Stimulated activated naive CD8-positive, alpha-beta T cell treated with anti-CD3 and anti-CD28 coated beads, Interleukin-15, Interleukin-2, amounts not matched to agents 100 ng/mL and 50 ng/mL, for 24 hours (primary cell): ENCODE data around the gene ZBTB21.
"Not testable (repeated sequence)": the region's sequence is repeated elsewhere in the genome, so short reads cannot be mapped to it uniquely, and the experiment has no call there.

Experiments used
- H3K27ac Mint-ChIP-seq: one replicate; pipeline ENCODE4 v1.8.0; 2021; ENCODE audit warnings: mild to moderate bottlenecking, mixed read lengths
- H3K27me3 Mint-ChIP-seq: one replicate; pipeline ENCODE4 v1.8.0; 2021; ENCODE audit warnings: mixed read lengths
- H3K36me3 Mint-ChIP-seq: one replicate; pipeline ENCODE4 v1.8.0; 2021; ENCODE audit warnings: low read depth, mixed read lengths
- H3K4me1 Mint-ChIP-seq: one replicate; pipeline ENCODE4 v1.8.0; 2021; ENCODE audit warnings: low read depth, mixed read lengths
- H3K4me3 Mint-ChIP-seq: one replicate; pipeline ENCODE4 v1.8.0; 2021; ENCODE audit warnings: mild to moderate bottlenecking, mixed read lengths
- H3K9me3 Mint-ChIP-seq: one replicate; pipeline ENCODE4 v1.8.0; 2021; ENCODE audit warnings: mixed read lengths

The ZBTB21 gene

DNA sequence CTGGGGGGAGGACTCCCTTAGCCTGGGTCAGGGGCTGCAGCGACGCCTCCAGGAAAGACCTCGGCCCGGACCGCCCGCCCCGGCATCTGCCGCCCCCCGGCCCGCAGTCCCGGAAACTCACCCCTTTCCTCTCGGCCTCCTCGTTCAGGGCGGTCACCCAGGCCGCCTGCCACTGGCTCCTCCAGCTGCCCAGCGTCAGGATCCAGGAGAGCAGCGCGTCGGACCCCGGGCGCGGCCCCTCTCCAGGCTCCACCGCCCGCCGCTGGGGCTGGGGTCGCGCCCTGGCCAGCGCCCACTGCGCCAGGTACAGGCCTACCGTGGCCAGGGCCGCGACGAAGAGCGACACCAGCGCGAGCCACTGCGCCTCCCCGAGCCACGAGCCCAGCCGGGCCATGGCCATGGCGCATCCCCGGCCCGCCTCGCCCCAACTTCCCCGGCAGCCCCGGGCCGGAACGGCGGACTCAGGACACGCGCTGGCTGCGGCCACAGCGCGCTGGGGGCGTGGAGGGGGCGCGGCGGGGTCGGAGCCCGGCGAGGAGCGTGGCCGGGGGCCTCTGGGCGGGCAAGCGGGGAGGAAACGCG, 56.8 kb downstream of the ZBTB21 start:
- Mint-ChIP-seq H3K27ac (no peak overlapping the region), H3K9me3 (no peaks in the 10 kb centered on the region), H3K4me1 (peaks cover 17% of the 10 kb centered on the region), H3K4me3 (peak overlapping the region; percentile 71), H3K27me3 (peaks cover 30% of the 10 kb centered on the region), H3K36me3 (no peaks in the 10 kb centered on the region)

DNA sequence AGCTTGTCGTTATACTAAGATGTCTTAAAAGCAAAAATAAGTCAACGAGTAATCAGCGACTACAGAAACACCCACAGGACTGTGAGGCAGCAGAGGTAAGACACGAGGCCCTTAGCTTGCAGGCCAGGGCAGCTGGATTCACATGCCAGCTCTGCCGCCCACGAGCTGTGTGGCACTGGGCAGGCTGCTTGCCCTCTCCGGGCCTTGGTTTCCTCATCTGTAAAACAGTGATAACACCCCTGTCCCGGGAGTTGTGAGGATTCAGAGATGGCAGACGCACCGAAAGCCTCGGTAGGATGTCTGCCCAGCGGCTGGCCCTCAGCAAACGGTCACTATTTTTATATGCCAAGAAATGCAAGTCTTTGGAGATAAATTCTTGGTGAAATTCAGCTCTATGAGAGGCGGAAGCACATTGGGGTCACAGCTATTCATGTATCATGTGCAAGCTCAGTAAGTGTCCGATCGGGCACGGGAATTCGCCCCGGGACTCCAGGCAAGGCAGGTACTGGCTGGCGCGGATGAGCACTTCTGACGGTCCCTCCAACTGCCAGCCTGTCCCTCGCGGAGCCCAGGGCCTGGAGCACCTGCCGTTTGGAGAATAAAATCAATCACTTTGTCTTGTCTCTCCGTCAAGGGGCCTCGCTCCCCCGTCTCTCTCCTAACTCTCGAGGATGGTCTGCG, 57.5 kb downstream of the ZBTB21 start:
- no peaks in the 10 kb centered on the region for H3K36me3 Mint-ChIP-seq
- peak overlapping the region; percentile 71 for H3K4me3 Mint-ChIP-seq
- peak overlapping the region; percentile 21 for H3K27ac Mint-ChIP-seq
- H3K4me1 Mint-ChIP-seq: peaks cover 17% of the 10 kb centered on the region
- peaks cover 30% of the 10 kb centered on the region for H3K27me3 Mint-ChIP-seq
- no peaks in the 10 kb centered on the region for H3K9me3 Mint-ChIP-seq

DNA sequence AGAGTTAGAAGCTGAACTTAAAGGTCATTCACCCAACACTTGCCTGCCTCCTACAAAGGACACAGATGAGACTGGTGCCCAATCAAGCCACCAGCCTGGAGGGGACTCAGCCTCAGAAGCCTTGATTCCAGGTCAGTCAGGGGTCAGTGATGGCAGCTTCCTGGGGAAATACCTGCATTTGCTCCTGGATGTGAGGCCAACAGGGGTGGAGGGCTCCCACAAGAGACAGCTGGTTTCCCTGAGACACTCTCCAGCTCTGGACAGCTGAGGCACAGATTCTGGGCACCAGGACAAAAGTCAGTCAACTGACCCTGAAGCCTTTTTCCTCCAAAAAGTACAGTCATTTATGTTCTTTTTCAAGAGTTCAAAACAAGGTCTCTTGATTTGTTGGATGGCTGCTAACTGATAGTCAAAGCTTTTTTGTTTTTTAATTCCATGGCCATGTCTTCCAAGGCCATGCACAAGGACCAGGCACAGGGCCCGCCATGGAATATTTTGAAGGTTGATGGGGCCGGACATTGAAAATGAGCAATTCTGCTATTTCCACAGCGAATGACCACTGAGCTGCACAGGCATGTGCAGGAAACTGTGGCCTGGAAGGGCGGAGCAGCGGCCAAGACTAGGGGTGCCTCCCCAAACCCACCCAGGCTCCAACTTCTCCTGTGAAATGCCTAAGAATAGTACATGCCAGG, 58.1 kb downstream of the ZBTB21 start:
- Mint-ChIP-seq H3K4me1 (peaks cover 17% of the 10 kb centered on the region), H3K27ac (no peak overlapping the region), H3K36me3 (no peaks in the 10 kb centered on the region), H3K4me3 (peak overlapping the region; percentile 71), H3K9me3 (no peaks in the 10 kb centered on the region), H3K27me3 (peaks cover 27% of the 10 kb centered on the region)

DNA sequence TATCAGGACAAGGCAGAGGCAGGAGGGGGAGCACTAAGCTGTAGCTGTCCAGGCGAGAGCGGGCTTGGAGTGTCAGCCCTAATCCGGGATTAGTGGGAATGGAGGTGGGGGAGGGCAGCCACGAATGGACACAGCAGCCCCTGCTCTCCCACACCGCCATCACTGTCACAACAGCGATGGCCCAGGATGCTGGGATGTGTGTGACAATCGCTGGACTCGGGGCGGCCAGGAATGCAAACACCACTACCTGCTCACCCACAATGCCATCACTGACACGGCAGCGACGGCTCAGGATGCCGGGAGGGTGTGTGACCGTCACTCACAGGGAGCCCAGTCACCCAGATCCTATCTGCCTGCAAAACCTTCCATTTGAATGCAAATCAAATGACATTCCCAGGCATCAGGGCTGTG, 59.2 kb downstream of the ZBTB21 start:
- Mint-ChIP-seq H3K4me1 (peaks cover 17% of the 10 kb centered on the region), H3K9me3 (no peaks in the 10 kb centered on the region), H3K4me3 (no peak overlapping the region), H3K27ac (no peak overlapping the region), H3K27me3 (peaks cover 21% of the 10 kb centered on the region), H3K36me3 (no peaks in the 10 kb centered on the region)

DNA sequence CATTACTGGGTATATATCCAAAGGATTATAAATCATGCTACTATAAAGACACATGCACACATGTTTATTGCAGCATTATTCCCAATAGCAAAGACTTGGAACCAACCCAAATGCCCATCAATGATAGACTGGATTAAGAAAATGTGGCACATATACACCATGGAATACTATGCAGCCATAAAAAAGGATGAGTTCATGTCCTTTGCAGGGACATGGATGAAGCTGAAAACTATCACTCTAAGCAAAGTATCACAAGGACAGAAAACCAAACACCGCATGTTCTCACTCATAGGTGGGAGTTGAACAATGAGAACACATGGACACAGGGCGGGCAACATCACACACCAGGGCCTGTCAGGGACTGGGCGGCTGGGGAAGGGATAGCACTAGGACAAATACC, 60.5 kb downstream of the ZBTB21 start:
- not testable (repeated sequence) for H3K27ac Mint-ChIP-seq, H3K36me3 Mint-ChIP-seq, H3K4me3 Mint-ChIP-seq, H3K9me3 Mint-ChIP-seq
- Mint-ChIP-seq H3K27me3 (peaks cover 12% of the 10 kb centered on the region), H3K4me1 (peaks cover 15% of the 10 kb centered on the region)

DNA sequence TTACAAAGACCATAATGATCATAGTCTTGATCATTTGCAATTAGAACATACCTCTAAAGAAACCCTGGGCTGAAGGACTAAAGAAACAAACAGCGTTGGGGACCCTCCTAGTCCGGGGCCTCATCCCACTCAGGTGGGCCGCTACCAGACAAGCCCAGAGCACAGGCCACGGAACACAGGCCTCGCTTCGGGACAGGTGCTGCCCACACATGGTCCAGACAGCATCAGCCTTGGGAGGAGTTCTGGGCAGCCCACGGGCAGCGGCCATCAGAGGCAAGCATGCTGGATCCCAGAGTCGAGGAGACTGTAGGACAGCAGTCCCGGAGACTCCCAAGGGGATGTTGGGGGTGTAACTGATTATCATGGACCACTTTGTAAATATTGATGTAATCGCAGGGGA, 61.3 kb downstream of the ZBTB21 start:
- peaks cover 8% of the 10 kb centered on the region for H3K27me3 Mint-ChIP-seq
- no peak overlapping the region for H3K27ac Mint-ChIP-seq
- H3K9me3 Mint-ChIP-seq: no peaks in the 10 kb centered on the region
- H3K4me1 Mint-ChIP-seq: peaks cover 10% of the 10 kb centered on the region
- H3K4me3 Mint-ChIP-seq: no peak overlapping the region
- no peaks in the 10 kb centered on the region for H3K36me3 Mint-ChIP-seq

DNA sequence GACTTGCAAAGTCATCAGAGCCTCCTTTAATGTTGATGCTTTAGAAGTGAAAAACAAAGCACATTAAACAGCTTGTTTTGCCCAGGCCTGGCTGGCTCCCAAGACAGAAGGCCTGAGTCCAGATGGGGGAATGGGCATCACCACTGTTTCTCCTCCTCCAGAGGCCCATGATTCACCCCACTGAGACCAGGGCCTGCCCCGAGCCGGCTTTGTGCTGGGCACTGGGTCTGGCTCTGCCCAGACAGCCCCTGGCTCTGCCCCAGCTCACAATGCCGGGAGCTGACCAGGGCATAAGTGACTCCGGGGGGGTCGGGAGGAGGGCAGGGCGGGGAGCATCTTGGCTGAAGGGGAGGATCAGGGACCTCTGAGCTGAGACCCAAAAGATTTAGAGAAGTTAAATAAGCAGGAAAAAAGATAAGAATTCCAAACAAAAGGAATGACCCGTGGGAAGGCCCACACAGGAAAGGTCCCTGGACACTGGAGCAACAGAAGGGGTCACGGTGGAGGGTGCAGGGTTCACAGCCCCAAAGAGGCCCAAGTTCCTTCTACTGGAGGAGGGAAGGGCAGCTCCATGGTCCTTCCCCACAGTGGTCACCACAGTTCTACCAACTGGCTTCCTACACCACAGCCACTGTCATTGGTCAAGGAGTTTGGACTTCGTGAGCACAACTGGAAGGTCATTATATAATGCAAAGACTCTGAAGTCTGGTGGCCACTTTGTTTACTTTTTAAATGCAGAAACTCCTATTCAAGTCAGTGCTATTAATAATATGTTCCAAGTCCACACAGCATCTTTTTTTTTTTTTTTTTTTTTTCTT, 61.9 kb downstream of the ZBTB21 start:
- H3K27ac Mint-ChIP-seq: no peak overlapping the region
- H3K9me3 Mint-ChIP-seq: no peaks in the 10 kb centered on the region
- peaks cover 10% of the 10 kb centered on the region for H3K4me1 Mint-ChIP-seq
- H3K36me3 Mint-ChIP-seq: no peaks in the 10 kb centered on the region
- peaks cover 8% of the 10 kb centered on the region for H3K27me3 Mint-ChIP-seq
- no peak overlapping the region for H3K4me3 Mint-ChIP-seq

DNA sequence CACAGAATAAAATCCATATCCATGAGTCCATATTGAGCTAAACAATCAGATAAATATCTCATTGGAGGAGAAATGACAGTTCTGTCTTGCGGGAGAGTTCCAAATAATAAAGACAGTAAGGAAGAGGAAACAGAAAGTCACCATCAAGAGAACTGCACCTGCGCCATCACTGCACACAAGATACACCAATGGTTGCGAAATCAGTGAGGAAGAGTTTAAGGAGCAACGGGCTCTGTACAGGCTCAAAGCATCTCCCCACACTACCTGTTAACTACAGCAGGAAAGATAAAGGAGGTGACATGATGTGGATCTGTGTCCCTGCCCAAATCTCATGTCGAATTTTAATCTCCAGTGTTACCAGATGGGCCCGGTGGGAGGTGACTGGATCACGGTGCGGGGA, 64.2 kb downstream of the ZBTB21 start:
- Mint-ChIP-seq H3K4me1 (no peaks in the 10 kb centered on the region), H3K27ac (no peak overlapping the region), H3K36me3 (no peaks in the 10 kb centered on the region)

DNA sequence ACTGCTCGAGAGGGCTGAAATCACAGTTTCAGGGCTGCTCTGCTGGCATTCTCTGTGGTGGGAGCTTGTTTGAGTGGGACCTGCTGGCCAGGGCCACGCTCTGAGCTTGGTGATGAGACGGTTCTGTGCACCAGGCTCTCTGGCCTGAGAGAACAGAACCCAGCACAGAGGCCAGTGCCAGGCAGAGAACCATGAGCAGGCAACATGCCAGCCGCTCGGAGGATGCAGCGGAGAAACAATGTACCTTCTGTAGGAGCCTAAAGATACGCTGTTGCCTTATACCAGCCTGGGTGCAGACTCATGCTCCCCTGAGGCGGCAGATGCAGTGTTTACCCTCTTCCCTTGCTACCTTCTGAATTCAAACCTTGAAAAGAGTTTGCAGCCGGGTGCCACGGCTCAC, 66.3 kb downstream of the ZBTB21 start:
- Mint-ChIP-seq H3K27ac (no peak overlapping the region), H3K4me3 (no peak overlapping the region), H3K9me3 (no peaks in the 10 kb centered on the region), H3K27me3 (no peaks in the 10 kb centered on the region), H3K4me1 (no peaks in the 10 kb centered on the region), H3K36me3 (no peaks in the 10 kb centered on the region)

More for the DNA sequence above, 64.2 kb downstream of the ZBTB21 start:
- no peaks in the 10 kb centered on the region for H3K9me3 Mint-ChIP-seq
- H3K4me3 Mint-ChIP-seq: no peak overlapping the region
- no peaks in the 10 kb centered on the region for H3K27me3 Mint-ChIP-seq

DNA sequence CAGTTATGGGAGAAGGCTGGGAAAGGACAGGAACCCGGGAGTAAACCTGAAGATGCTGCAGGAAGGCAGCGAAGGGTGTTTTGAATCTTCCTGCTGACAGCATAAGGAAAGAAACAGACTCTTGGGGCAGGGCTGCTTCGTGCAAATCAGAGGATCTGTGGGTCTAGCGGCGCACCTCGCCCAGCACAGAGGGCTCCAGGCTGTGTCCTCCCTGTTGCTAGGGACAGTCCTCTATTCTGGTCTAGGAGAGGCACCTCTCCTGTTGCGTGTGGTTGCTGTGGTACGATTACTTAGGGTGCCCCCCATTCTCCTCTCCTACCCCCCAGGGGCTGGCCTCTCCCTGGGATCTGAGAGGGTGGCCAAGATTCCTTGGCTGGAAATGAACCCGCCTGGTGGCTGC, 67.7 kb downstream of the ZBTB21 start:
- no peak overlapping the region for H3K4me3 Mint-ChIP-seq
- no peaks in the 10 kb centered on the region for H3K27me3 Mint-ChIP-seq
- no peaks in the 10 kb centered on the region for H3K36me3 Mint-ChIP-seq
- H3K9me3 Mint-ChIP-seq: no peaks in the 10 kb centered on the region
- H3K4me1 Mint-ChIP-seq: no peaks in the 10 kb centered on the region
- no peak overlapping the region for H3K27ac Mint-ChIP-seq

DNA sequence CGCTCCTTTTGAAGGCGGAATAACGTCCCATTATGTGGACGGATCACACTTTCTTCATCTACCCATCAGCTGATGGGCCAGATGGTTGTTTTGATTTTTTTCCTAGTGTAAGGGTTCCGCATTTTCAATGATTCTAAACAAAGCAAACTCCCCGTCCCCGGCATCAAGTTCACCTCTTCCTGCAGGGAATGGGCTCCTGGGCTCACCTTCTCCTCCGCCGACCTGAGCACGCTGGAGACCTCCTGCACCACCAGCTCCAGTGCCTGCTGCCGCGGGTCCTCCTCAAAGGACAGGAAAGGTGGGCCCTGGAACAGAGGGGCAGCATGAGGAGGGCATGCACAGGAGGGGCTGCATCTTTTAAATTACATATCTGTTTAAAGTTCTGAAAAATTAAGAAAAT, 68.2 kb downstream of the ZBTB21 start:
- Mint-ChIP-seq H3K36me3 (no peaks in the 10 kb centered on the region), H3K27ac (no peak overlapping the region), H3K27me3 (no peaks in the 10 kb centered on the region), H3K4me3 (no peak overlapping the region), H3K9me3 (no peaks in the 10 kb centered on the region), H3K4me1 (no peaks in the 10 kb centered on the region)

DNA sequence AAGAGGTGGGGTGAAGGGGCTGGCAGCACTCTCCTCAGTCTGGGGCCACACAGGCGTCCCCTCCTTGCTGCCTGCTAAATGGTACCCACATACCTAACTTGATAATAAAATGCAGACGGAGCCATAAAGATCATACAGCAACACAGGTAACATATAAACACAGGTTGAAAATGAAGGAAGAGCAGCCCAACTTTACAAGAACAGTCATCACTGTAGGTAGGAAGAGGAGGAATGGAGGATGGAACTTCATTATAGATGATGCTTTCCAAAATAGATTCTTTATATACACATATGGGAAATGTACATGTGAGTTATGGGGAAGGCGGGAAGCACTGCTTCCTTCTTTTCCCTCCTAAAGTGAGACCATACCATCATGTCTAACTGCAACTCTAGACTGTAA, 69.7 kb downstream of the ZBTB21 start:
- Mint-ChIP-seq H3K27ac (no peak overlapping the region), H3K27me3 (no peaks in the 10 kb centered on the region), H3K36me3 (no peaks in the 10 kb centered on the region), H3K9me3 (no peaks in the 10 kb centered on the region), H3K4me1 (no peaks in the 10 kb centered on the region), H3K4me3 (no peak overlapping the region)

DNA sequence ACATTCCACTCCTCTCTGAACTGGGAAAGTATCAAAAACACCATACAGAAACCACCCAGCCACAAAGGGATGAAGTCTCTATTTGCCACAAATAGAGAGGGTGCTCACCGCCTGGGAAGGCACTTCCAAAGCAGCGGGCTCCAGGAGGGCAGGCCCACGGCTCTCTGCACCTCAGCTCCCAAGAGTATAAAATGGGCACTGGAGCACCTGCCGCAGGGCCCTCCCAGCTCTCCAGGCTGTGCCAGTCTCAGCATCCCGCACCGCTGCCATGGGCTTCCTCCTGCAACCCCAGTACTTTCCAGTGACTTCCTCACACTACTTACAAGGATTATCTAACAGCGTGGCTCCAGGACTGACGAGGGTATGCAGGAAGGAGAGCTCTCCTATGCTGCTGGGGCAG, 70.8 kb downstream of the ZBTB21 start:
- no peaks in the 10 kb centered on the region for H3K36me3 Mint-ChIP-seq
- no peaks in the 10 kb centered on the region for H3K4me1 Mint-ChIP-seq
- H3K9me3 Mint-ChIP-seq: no peaks in the 10 kb centered on the region
- no peak overlapping the region for H3K4me3 Mint-ChIP-seq
- no peaks in the 10 kb centered on the region for H3K27me3 Mint-ChIP-seq
- H3K27ac Mint-ChIP-seq: no peak overlapping the region
